Measurements from ENCODE around the gene PPP1R1B. TPM values are rescaled to one million over a fixed set of nuclear protein-coding genes. Genes with fewer than 3 reads are reported as not detected.

Gene PPP1R1B
- total RNA-seq, 1 donor from 2014 or later: 25.1 TPM

- DNase-seq (no peak), ATAC-seq (no peak)
- H3K4me3 ChIP-seq: no peak overlapping the region
- no peaks in the 10 kb centered on the region for H3K36me3 ChIP-seq
- H3K9me3 ChIP-seq: no peaks in the 10 kb centered on the region
- no peak overlapping the region for H3K27ac ChIP-seq
- H3K4me1 ChIP-seq: peaks cover 10% of the 10 kb centered on the region
- intact Hi-C loops (cut with DNase I): no loop called here
- H3K27me3 ChIP-seq: peaks cover 100% of the 10 kb centered on the region
- no peak for TF ChIP-seq CTCF (IDR thresholded peaks at IDR 0.05)
These were observed 28.1 kb upstream of the PPP1R1B start for GRCh38 chr17:39598630-39599003.

- intact Hi-C loops (cut with DNase I): no loop called here
- peaks cover 100% of the 10 kb centered on the region for H3K27me3 ChIP-seq
- H3K36me3 ChIP-seq: no peaks in the 10 kb centered on the region
- H3K9me3 ChIP-seq: no peaks in the 10 kb centered on the region
- ATAC-seq (no peak), DNase-seq (no peak)
- H3K4me1 ChIP-seq: peaks cover 10% of the 10 kb centered on the region
- no peak for TF ChIP-seq CTCF (IDR thresholded peaks at IDR 0.05)
- no peak overlapping the region for H3K27ac ChIP-seq
- no peak overlapping the region for H3K4me3 ChIP-seq
These were observed 27.6 kb upstream of the PPP1R1B start for GRCh38 chr17:39599004-39599664.

GRCh38 chr17:39599665-39600231 lies 27.0 kb upstream of the PPP1R1B start:
- no peak for TF ChIP-seq CTCF (IDR thresholded peaks at IDR 0.05)
- Histone ChIP-seq H3K9me3 (no peaks in the 10 kb centered on the region), H3K4me3 (no peak overlapping the region), H3K4me1 (peaks cover 10% of the 10 kb centered on the region), H3K27me3 (peaks cover 100% of the 10 kb centered on the region), H3K36me3 (no peaks in the 10 kb centered on the region), H3K27ac (no peak overlapping the region)
- peak; percentile 25 for ATAC-seq
- intact Hi-C loops (cut with DNase I): no loop called here
- DNase-seq: no peak

- peaks cover 12% of the 10 kb centered on the region for H3K4me1 ChIP-seq
- no peak for DNase-seq
- H3K4me3 ChIP-seq: no peak overlapping the region
- intact Hi-C loops (cut with DNase I): no loop called here
- no peaks in the 10 kb centered on the region for H3K9me3 ChIP-seq
- no peaks in the 10 kb centered on the region for H3K36me3 ChIP-seq
- H3K27ac ChIP-seq: no peak overlapping the region
- no peak for ATAC-seq
- no peak for TF ChIP-seq CTCF (IDR thresholded peaks at IDR 0.05)
- H3K27me3 ChIP-seq: peaks cover 100% of the 10 kb centered on the region
These were observed 26.3 kb upstream of the PPP1R1B start for GRCh38 chr17:39600288-39600996.

- no peaks in the 10 kb centered on the region for H3K36me3 ChIP-seq
- no peak for DNase-seq
- H3K9me3 ChIP-seq: no peaks in the 10 kb centered on the region
- peaks cover 19% of the 10 kb centered on the region for H3K4me1 ChIP-seq
- intact Hi-C loops (cut with DNase I): no loop called here
- H3K4me3 ChIP-seq: no peak overlapping the region
- no peak for TF ChIP-seq CTCF (IDR thresholded peaks at IDR 0.05)
- ATAC-seq: no peak
- H3K27ac ChIP-seq: no peak overlapping the region
- H3K27me3 ChIP-seq: peaks cover 100% of the 10 kb centered on the region
These were observed 25.7 kb upstream of the PPP1R1B start for GRCh38 chr17:39600997-39601597.
